PC-9 (cell line): Measurements from ENCODE around the gene LBP. TPM values are rescaled to one million over a fixed set of nuclear protein-coding genes. Genes with fewer than 3 reads are reported as not detected.
"Not testable (repeated sequence)": the region's sequence is repeated elsewhere in the genome, so short reads cannot be mapped to it uniquely, and the experiment has no call there.

Source experiments
- BruUV-seq: library from RNA; stranded (reverse); fragments of 400-500 nt; replicated peaks from 2 replicates; lab custom pipeline; 2021; lab: Mats Ljungman, UMichigan
- CTCF ChIA-PET: fragments of 300-600 bp; sonication (Branson Sonifier 250); formaldehyde crosslinking; loops from one replicate; lab custom pipeline; 2022; ENCODE audit warnings: antibody characterized with exemption; lab: Charles Lee
- POLR2A ChIA-PET: fragments of 300-600 bp; sonication (Branson Sonifier 250); formaldehyde crosslinking; loops from one replicate; lab custom pipeline; 2022; ENCODE audit warnings: antibody characterized with exemption; ENCODE audit not compliant: unreplicated experiment; lab: Charles Lee
- DNase-seq, 2 experiments: peaks; one replicate each; pipeline versions ENCODE4 v3.0.0 to v3.0.0-alpha.2; 2015 to 2022; ENCODE audit warnings: mixed read lengths in 1 of 2
- H2AFZ ChIP-seq: fragments of 200-600 bp; sonication (generic); 2 replicates; pipeline ENCODE4 v1.8.1; 2017; ENCODE audit warnings: antibody characterized with exemption
- H3F3A ChIP-seq: fragments of 200-600 bp; sonication (generic); 2 replicates; pipeline ENCODE4 v1.8.1; 2017; ENCODE audit warnings: antibody characterized with exemption, mild to moderate bottlenecking, low read depth; ENCODE audit not compliant: insufficient read depth
- H3K27ac ChIP-seq: fragments of 200-600 bp; sonication (generic); 2 replicates; pipeline ENCODE4 v1.6.1; 2016; ENCODE audit warnings: mixed run types
- H3K27me3 ChIP-seq: fragments of 200-600 bp; sonication (generic); 2 replicates; pipeline ENCODE4 v1.6.1; 2016; ENCODE audit warnings: low read depth, mixed run types; ENCODE audit not compliant: insufficient read depth
- H3K36me3 ChIP-seq: fragments of 200-600 bp; sonication (generic); 2 replicates; pipeline ENCODE4 v1.6.1; 2016; ENCODE audit warnings: low read depth, mixed run types
- H3K4me1 ChIP-seq: fragments of 200-600 bp; sonication (generic); replicated peaks from 2 replicates; pipeline ENCODE4 v1.6.1; 2016; ENCODE audit warnings: mixed run types; ENCODE audit not compliant: insufficient read depth
- H3K4me2 ChIP-seq: fragments of 200-600 bp; sonication (generic); 2 replicates; pipeline ENCODE4 v1.6.1; 2017; ENCODE audit warnings: mixed run types
- H3K4me3 ChIP-seq: fragments of 200-600 bp; sonication (generic); 2 replicates; pipeline ENCODE4 v1.6.1; 2016; ENCODE audit warnings: mixed run types
- H3K79me2 ChIP-seq: fragments of 200-600 bp; sonication (generic); 2 replicates; pipeline ENCODE4 v1.6.1; 2017; ENCODE audit warnings: low read depth, mixed run types
- H3K9me2 ChIP-seq: fragments of 200-600 bp; sonication (generic); 2 replicates; pipeline ENCODE4 v1.8.1; 2017; ENCODE audit warnings: mild to moderate bottlenecking; ENCODE audit not compliant: insufficient read depth
- H3K9me3 ChIP-seq: fragments of 200-600 bp; sonication (generic); 2 replicates; pipeline ENCODE4 v1.8.1; 2016; ENCODE audit warnings: low read depth; ENCODE audit not compliant: insufficient read depth
- H4K20me1 ChIP-seq: fragments of 200-600 bp; sonication (generic); 2 replicates; pipeline ENCODE4 v1.8.1; 2017; ENCODE audit not compliant: insufficient read depth
- EZH2 ChIP-seq: fragments of 200-600 bp; sonication (generic); IDR thresholded peaks from 2 replicates; pipeline ENCODE4 v1.8.0; 2017; ENCODE audit warnings: antibody characterized with exemption, low read depth
- intact Hi-C: fragments of 100-400 bp; cut with micrococcal nuclease; formaldehyde crosslinking; loops from one replicate; pipeline ENCODE4 v1.10.0; 2022; ENCODE audit not compliant: unreplicated experiment
- total RNA-seq: library from RNA; stranded (reverse); gene quantifications from 2 replicates; pipeline ENCODE4 v1.2.3, GENCODE V29; 2021
- TF ChIP-seq, protein P1 (sequence below): fragments of 200-600 bp; sonication (generic); conservative IDR thresholded peaks from 2 replicates; pipeline ENCODE4 v1.6.1; 2017; ENCODE audit warnings: mixed run types, antibody characterized with exemption, mild to moderate bottlenecking, moderate library complexity

The LBP gene
- total RNA-seq, 1 experiment from 2014 or later, result not detected

DNA sequence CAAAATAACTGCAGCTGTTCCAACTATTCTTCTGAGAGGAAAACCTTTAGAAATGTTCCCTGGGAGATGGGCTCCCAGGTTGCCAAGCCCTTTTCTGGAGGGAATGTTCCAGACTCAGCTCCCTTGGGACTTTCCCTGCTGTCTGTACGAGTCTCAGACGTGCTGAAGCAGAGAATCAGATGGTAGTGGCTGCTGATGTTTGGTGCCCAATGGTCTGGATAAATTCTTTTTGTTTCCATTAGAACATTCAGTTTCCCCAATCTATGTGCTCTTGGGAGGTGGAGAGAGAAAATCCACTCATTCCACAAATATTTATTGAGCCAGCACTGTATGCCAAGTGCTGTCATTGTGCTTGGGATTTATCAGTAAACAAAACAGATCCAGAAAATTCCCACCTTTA lies 48.9 kb downstream of the LBP start:
- DNase-seq, result no peak
- TF ChIP-seq EZH2, result no peak
- TF ChIP-seq, protein P1, sequence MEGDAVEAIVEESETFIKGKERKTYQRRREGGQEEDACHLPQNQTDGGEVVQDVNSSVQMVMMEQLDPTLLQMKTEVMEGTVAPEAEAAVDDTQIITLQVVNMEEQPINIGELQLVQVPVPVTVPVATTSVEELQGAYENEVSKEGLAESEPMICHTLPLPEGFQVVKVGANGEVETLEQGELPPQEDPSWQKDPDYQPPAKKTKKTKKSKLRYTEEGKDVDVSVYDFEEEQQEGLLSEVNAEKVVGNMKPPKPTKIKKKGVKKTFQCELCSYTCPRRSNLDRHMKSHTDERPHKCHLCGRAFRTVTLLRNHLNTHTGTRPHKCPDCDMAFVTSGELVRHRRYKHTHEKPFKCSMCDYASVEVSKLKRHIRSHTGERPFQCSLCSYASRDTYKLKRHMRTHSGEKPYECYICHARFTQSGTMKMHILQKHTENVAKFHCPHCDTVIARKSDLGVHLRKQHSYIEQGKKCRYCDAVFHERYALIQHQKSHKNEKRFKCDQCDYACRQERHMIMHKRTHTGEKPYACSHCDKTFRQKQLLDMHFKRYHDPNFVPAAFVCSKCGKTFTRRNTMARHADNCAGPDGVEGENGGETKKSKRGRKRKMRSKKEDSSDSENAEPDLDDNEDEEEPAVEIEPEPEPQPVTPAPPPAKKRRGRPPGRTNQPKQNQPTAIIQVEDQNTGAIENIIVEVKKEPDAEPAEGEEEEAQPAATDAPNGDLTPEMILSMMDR, result no peak
- Histone ChIP-seq H2AFZ (no peak overlapping the region), H3K4me3 (no peak overlapping the region), H3K4me2 (no peak overlapping the region), H3K9me3 (no peaks in the 10 kb centered on the region), H3K9me2 (no peaks in the 10 kb centered on the region), H3F3A (no peaks in the 10 kb centered on the region), H4K20me1 (no peaks in the 10 kb centered on the region), H3K79me2 (no peaks in the 10 kb centered on the region), H3K4me1 (no peaks in the 10 kb centered on the region), H3K27ac (no peak overlapping the region), H3K27me3 (no peaks in the 10 kb centered on the region), H3K36me3 (no peaks in the 10 kb centered on the region)
- CTCF ChIA-PET, result interaction anchor here (0.5 kb wide), 1 partner anchor 310 kb away, joined by 8 read pairs; no protein-coding TSS in a partner anchor
- POLR2A ChIA-PET, result no interaction called here
- no TSS peak for BruUV-seq
- intact Hi-C loops, result no loop called here

DNA sequence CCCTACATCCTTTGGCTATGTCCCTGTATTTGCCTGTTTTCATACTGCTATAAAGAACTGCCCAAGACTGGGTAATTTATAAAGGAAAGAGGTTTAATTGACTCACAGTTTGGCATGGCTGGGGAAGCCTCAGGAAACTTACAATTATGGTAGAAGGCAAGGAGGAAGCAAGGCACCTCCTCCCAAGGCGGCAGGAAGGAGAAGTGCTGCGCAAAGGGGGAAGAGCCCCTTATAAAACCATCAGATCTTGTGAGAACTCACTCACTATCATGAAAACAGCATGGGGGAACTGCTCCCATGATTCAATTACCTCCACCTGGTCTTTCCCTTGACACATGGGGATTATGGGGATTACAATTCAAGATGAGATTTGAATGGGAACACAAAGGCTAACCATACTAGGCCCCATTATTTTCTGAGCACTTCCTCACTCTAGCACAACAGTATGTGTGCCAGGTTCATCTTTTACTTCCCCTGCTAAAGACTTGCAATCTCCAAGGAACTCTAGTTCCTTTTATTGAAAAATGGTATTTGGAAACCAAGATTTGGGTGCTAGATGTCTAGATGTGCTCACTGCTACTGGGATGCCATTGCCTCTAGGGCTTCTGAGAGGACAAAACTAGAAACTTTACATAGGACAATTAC lies 49.6 kb downstream of the LBP start:
- H3K9me2 ChIP-seq, H3K9me3 ChIP-seq, DNase-seq, BruUV-seq, H3K27ac ChIP-seq, H4K20me1 ChIP-seq, H3K27me3 ChIP-seq, H3K4me2 ChIP-seq, CTCF ChIA-PET, H3K4me1 ChIP-seq, H2AFZ ChIP-seq, H3K4me3 ChIP-seq, H3F3A ChIP-seq, intact Hi-C loops, H3K79me2 ChIP-seq, H3K36me3 ChIP-seq: not testable (repeated sequence)
- POLR2A ChIA-PET, result interaction anchor here (0.7 kb wide), 1 partner anchor 91 kb away, joined by 11 read pairs; no protein-coding TSS in a partner anchor

DNA sequence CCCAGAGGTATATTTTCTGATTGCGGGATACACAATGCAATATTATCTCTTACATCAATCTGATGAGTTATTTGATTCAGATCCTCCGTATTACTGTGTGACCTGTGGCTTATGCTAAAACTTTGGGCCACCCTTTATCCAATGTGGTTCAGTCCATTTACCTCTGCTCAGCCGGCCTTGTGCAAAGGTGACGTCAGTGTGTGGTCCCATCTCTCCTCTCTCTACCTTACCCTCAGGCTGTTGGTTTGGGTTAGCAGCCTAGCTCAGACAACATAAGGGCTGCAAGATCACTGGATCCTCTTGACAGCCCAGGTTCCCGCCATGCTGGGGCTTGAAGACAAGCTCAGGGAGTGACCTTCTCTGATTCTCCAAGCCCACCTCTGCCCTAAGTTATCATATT lies 55.8 kb downstream of the LBP start:
- no TSS peak for BruUV-seq
- Histone ChIP-seq H3F3A (no peaks in the 10 kb centered on the region), H3K36me3 (no peaks in the 10 kb centered on the region), H3K4me3 (no peak overlapping the region), H2AFZ (no peak overlapping the region), H3K4me1 (no peaks in the 10 kb centered on the region), H3K9me3 (no peaks in the 10 kb centered on the region), H3K27me3 (no peaks in the 10 kb centered on the region), H3K27ac (no peak overlapping the region), H3K4me2 (no peak overlapping the region), H3K9me2 (no peaks in the 10 kb centered on the region), H3K79me2 (no peaks in the 10 kb centered on the region), H4K20me1 (no peaks in the 10 kb centered on the region)
- intact Hi-C loops, result loop anchor here (10.0 kb wide), 1 partner anchor 1207 kb away; no protein-coding TSS in a partner anchor
- ChIA-PET CTCF (no interaction called here), POLR2A (no interaction called here)
- DNase-seq, result no peak
- TF ChIP-seq EZH2, result no peak
- TF ChIP-seq, protein P1, result no peak
